Testis (tissue), 3 donors: Measurements from ENCODE around the gene THRB. TPM values are rescaled to one million over a fixed set of nuclear protein-coding genes. Genes with fewer than 3 reads are reported as not detected.

Source experiments
- DNase-seq: peaks from one replicate; pipeline ENCODE4 v3.0.0-alpha.2; 2019
- H3K27ac ChIP-seq, 2 donors: fragments of 200-600 bp; sonication (generic); one replicate each; pipeline ENCODE4 v1.5.1; 2019
- H3K27me3 ChIP-seq: fragments of 200-600 bp; sonication (generic); one replicate; pipeline ENCODE4 v1.5.1; 2019
- H3K36me3 ChIP-seq: fragments of 200-600 bp; sonication (generic); one replicate; pipeline ENCODE4 v1.5.1; 2017; ENCODE audit warnings: low read depth; ENCODE audit errors: missing control alignments
- H3K4me1 ChIP-seq: fragments of 200-600 bp; sonication (generic); one replicate; pipeline ENCODE4 v1.5.1; 2019
- H3K4me3 ChIP-seq, 2 donors: fragments of 200-600 bp; sonication (generic); one replicate each; pipeline ENCODE4 v1.5.1; 2017 to 2019
- H3K9me3 ChIP-seq: fragments of 200-600 bp; sonication (generic); one replicate; pipeline ENCODE4 v1.5.1; 2017
- CTCF ChIP-seq, 3 experiments: fragments of 450-650 bp in 2 of 3; fragments of 200-600 bp in 1 of 3; sonication (generic) in 1 of 3; IDR thresholded peaks; one replicate each; pipeline ENCODE4 v1.5.1; 2016 to 2019; ENCODE audit warnings: antibody characterized with exemption in 3 of 3, mild to moderate bottlenecking in 2 of 3, moderate library complexity in 1 of 3
- POLR2A ChIP-seq: fragments of 450-650 bp; IDR thresholded peaks from one replicate; pipeline ENCODE4 v1.6.1; 2017; ENCODE audit warnings: antibody characterized with exemption, mild to moderate bottlenecking, moderate library complexity
- WGBS, 2 donors: methylation state at CpG; one replicate each; pipeline ENCODE4 v1.1.5; 2018; 5-methylcytosine and 5-hydroxymethylcytosine counted together
- intact Hi-C: fragments of 100-400 bp; cut with DNase I; formaldehyde crosslinking; loops from one replicate; pipeline ENCODE4 v1.15.1; 2023; ENCODE audit warnings: low total_unique reads
- polyA plus RNA-seq: library from polyadenylated mRNA; stranded (reverse); fragments of 350-450 nt; fragmentation: Illumina TruSeq; extraction: RNeasy Lipid Tissue Mini Kit (QIAGEN cat#74804); gene quantifications from one replicate; pipeline ENCODE4 v1.2.3, GENCODE V29; 2014; ENCODE audit warnings: low read depth, low replicate concordance; ENCODE audit not compliant: insufficient read depth
- total RNA-seq, 2 donors: library from RNA; depleted of rRNA; stranded (reverse); fragments of >200 nt; gene quantifications; one replicate each; pipeline ENCODE4 v1.2.3, GENCODE V29; 2016

The THRB gene
- total and polyA plus RNA-seq, 3 donors from 2014 or later, result 1.3 to 2.0 (median 1.4) TPM

- Histone ChIP-seq H3K4me1 (no peaks in the 10 kb centered on the region), H3K9me3 (no peaks in the 10 kb centered on the region), H3K27me3 (no peaks in the 10 kb centered on the region), H3K27ac (no peak overlapping the region), H3K36me3 (no peaks in the 10 kb centered on the region), H3K4me3 (no peak overlapping the region)
- TF ChIP-seq CTCF (IDR thresholded peaks at IDR 0.05) (no peak), POLR2A (no peak)
- 91 to 95% methylated on average over 3 of the region's 3 CpGs for WGBS, 2 donors
- no peak for DNase-seq
- intact Hi-C loops, result no loop called here
These were observed 127.4 kb downstream of the THRB start for GRCh38 chr3:24367216-24367615.

- WGBS, 2 donors, result 35 to 38% methylated on average over 2 of the region's 2 CpGs
- Histone ChIP-seq H3K9me3 (no peaks in the 10 kb centered on the region), H3K4me1 (no peaks in the 10 kb centered on the region), H3K27me3 (no peaks in the 10 kb centered on the region), H3K36me3 (no peaks in the 10 kb centered on the region), H3K27ac (no peak overlapping the region), H3K4me3 (no peak overlapping the region)
- intact Hi-C loops, result no loop called here
- TF ChIP-seq POLR2A (no peak), CTCF (IDR thresholded peaks at IDR 0.05) (no peak)
- no peak for DNase-seq
These were observed 129.5 kb downstream of the THRB start for GRCh38 chr3:24365168-24365567.

DNA sequence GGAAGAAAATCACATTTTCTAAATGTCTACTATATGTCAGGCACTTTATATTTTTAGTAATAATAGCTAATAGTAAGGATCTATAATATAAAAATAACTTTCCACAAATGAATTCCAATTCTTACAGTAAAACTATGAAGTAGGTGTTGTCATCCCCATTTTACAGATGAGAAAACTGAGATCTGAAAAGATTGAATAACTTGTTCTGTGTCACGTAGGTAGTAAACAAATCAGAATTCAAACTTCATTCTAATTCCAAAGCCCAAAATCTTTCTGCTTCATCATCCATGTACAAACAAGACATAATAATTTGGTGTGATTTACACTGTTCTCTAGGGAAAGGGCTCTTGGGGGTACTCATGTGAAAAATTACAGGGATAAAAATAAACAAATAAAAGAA is 130.3 kb downstream of the THRB start:
- Histone ChIP-seq H3K36me3 (no peaks in the 10 kb centered on the region), H3K4me1 (no peaks in the 10 kb centered on the region), H3K27me3 (no peaks in the 10 kb centered on the region), H3K27ac (no peak overlapping the region), H3K4me3 (no peak overlapping the region), H3K9me3 (no peaks in the 10 kb centered on the region)
- WGBS, 2 donors, result 86 to 98% methylated on average over 1 of the region's 1 CpG
- TF ChIP-seq POLR2A, result no peak
- no peak for TF ChIP-seq CTCF (IDR thresholded peaks at IDR 0.05)
- DNase-seq, result no peak
- intact Hi-C loops, result no loop called here

GRCh38 chr3:24363242-24363641 is 131.4 kb downstream of the THRB start:
- H3K4me1 ChIP-seq, result no peaks in the 10 kb centered on the region
- TF ChIP-seq CTCF (IDR thresholded peaks at IDR 0.05), result no peak
- no peak for TF ChIP-seq POLR2A
- intact Hi-C loops, result no loop called here
- H3K9me3 ChIP-seq, result no peaks in the 10 kb centered on the region
- no peak overlapping the region for H3K27ac ChIP-seq
- no peak for DNase-seq
- WGBS, 2 donors, result 74 to 75% methylated on average over 1 of the region's 1 CpG
- no peak overlapping the region for H3K4me3 ChIP-seq
- H3K27me3 ChIP-seq, result no peaks in the 10 kb centered on the region
- no peaks in the 10 kb centered on the region for H3K36me3 ChIP-seq

GRCh38 chr3:24361623-24362022 is 133.0 kb downstream of the THRB start:
- intact Hi-C loops, result no loop called here
- Histone ChIP-seq H3K9me3 (no peaks in the 10 kb centered on the region), H3K36me3 (no peaks in the 10 kb centered on the region), H3K4me1 (no peaks in the 10 kb centered on the region), H3K27ac (no peak overlapping the region), H3K4me3 (no peak overlapping the region), H3K27me3 (no peaks in the 10 kb centered on the region)
- TF ChIP-seq POLR2A (no peak), CTCF (IDR thresholded peaks at IDR 0.05) (no peak)
- whole genome bisulfite sequencing, 2 donors, result 88 to 95% methylated on average over 2 of the region's 2 CpGs
- DNase-seq, result no peak
